Caco-2 (cell line): ENCODE data around the gene ZEB2. TPM values are rescaled to one million over a fixed set of nuclear protein-coding genes. Genes with fewer than 3 reads are reported as not detected.

ENCODE experiments used
- BruUV-seq: library from RNA; stranded (reverse); fragments of 400-500 nt; replicated peaks from 2 replicates; lab custom pipeline; 2021; lab: Mats Ljungman, UMichigan
- CTCF ChIA-PET: fragments of 300-600 bp; sonication (Branson Sonifier 250); formaldehyde crosslinking; loops from one replicate; lab custom pipeline; 2022; ENCODE audit warnings: antibody characterized with exemption; lab: Charles Lee
- POLR2A ChIA-PET: fragments of 300-600 bp; sonication (Branson Sonifier 250); formaldehyde crosslinking; loops from one replicate; lab custom pipeline; 2022; ENCODE audit warnings: antibody characterized with exemption; lab: Charles Lee
- DNase-seq, 2 experiments: peaks; one replicate each; pipeline versions ENCODE4 v3.0.0 to v3.0.0-alpha.2; 2020 to 2022
- H3K27me3 ChIP-seq: replicated peaks from 2 replicates; pipeline ENCODE4 v1.6.0; 2011; ENCODE audit warnings: low read length; ENCODE audit not compliant: control insufficient read depth, insufficient read depth
- H3K36me3 ChIP-seq: 2 replicates; pipeline ENCODE4 v1.5.1; 2011; ENCODE audit warnings: low read length; ENCODE audit not compliant: control insufficient read depth, insufficient read depth
- H3K4me1 ChIP-seq: fragments of 250-450 bp; sonication (Bioruptor Pico); 2 replicates; pipeline ENCODE4 v1.5.1; 2020; ENCODE audit warnings: mild to moderate bottlenecking
- H3K4me3 ChIP-seq: 2 replicates; pipeline ENCODE4 v1.5.1; 2011; ENCODE audit warnings: low read depth, mild to moderate bottlenecking, control low read depth, low read length
- H3K9me3 ChIP-seq: fragments of 250-450 bp; sonication (Bioruptor Pico); 2 replicates; pipeline ENCODE4 v1.5.1; 2020; ENCODE audit warnings: mild to moderate bottlenecking, moderate library complexity
- H3K27ac Mint-ChIP-seq: one replicate; pipeline ENCODE4 v1.8.0; 2022; ENCODE audit warnings: mixed read lengths; ENCODE audit not compliant: unreplicated experiment
- H3K27me3 Mint-ChIP-seq: one replicate; pipeline ENCODE4 v1.8.0; 2022; ENCODE audit warnings: mixed read lengths; ENCODE audit not compliant: insufficient read depth, unreplicated experiment
- H3K36me3 Mint-ChIP-seq: one replicate; pipeline ENCODE4 v1.8.0; 2022; ENCODE audit warnings: mild to moderate bottlenecking, mixed read lengths; ENCODE audit not compliant: insufficient read depth, unreplicated experiment
- H3K4me1 Mint-ChIP-seq: one replicate; pipeline ENCODE4 v1.8.0; 2022; ENCODE audit warnings: low read depth, mixed read lengths; ENCODE audit not compliant: unreplicated experiment
- H3K4me3 Mint-ChIP-seq: one replicate; pipeline ENCODE4 v1.8.0; 2022; ENCODE audit warnings: mild to moderate bottlenecking, moderate library complexity, mixed read lengths; ENCODE audit not compliant: unreplicated experiment
- H3K9me3 Mint-ChIP-seq: one replicate; pipeline ENCODE4 v1.8.0; 2022; ENCODE audit warnings: mixed read lengths; ENCODE audit not compliant: unreplicated experiment
- intact Hi-C: fragments of 100-400 bp; cut with micrococcal nuclease; formaldehyde crosslinking; loops from one replicate; pipeline ENCODE4 v1.10.0; 2022; ENCODE audit not compliant: unreplicated experiment
- total RNA-seq: library from RNA; stranded (reverse); gene quantifications from 2 replicates; pipeline ENCODE4 v1.2.3, GENCODE V29; 2022
- TF ChIP-seq, protein P1 (sequence below), 2 experiments: fragments of 200-600 bp in 1 of 2; IDR thresholded peaks; 1 replicate in 1 of 2; 2 replicates in 1 of 2; pipeline versions ENCODE4 v1.5.1 to v1.8.0; 2011 to 2022; ENCODE audit warnings: antibody characterized with exemption in 1 of 2, control low read depth in 1 of 2, inconsistent platforms in 1 of 2, low read depth in 1 of 2, low read length in 1 of 2, mild to moderate bottlenecking in 1 of 2, moderate library complexity in 1 of 2; ENCODE audit not compliant: insufficient read depth in 1 of 2, severe bottlenecking in 1 of 2, unreplicated experiment in 1 of 2

The ZEB2 gene
- total RNA-seq, 1 experiment from 2014 or later = not detected

DNA sequence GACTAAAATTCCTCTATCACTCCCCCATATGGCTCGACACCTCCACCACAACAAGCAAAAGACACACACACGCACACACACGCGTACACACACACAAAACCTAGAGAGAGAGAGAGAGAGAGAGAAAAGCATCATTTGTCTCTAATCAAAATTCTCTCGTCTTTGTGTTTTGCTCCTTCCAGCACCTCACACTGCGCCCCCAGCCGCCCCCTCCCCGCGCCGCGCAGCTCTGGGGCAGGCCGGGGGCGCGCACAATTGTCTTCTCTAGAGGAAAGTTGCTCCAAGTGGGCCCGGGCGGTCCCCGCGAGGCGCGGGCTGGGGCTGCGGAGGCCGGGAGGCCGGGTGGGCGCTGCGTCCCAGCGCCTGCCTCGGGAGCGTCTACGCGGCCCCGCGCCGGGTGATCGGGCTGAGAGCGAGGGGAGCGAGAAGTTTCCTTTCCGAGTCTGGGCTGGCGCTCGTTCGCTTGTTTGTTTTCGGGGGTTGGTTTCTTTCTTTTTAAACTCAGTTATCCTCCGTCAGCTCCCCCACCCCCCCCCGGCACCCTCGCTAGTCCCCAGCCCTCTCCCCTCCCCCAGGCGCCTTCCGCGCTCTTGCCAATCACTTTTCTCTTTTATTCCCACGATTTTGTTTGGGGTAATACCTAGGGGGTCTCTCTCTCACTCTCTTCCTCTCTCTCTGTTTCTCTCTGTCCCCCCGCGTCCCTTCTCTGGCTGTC, 4.1 kb downstream of the ZEB2 start:
- BruUV-seq = no TSS peak
- DNase-seq = no peak
- Mint-ChIP-seq H3K4me1 (peaks cover under 1% of the 10 kb centered on the region), H3K27ac (no peak overlapping the region), H3K27me3 (peaks cover 25% of the 10 kb centered on the region), H3K9me3 (no peaks in the 10 kb centered on the region), H3K36me3 (no peaks in the 10 kb centered on the region), H3K4me3 (no peak overlapping the region)
- POLR2A ChIA-PET = no interaction called here
- intact Hi-C loops = no loop called here
- Histone ChIP-seq H3K4me3 (no peak overlapping the region), H3K36me3 (no peaks in the 10 kb centered on the region), H3K27me3 (peaks cover 3% of the 10 kb centered on the region; the same call in 1 of the 2 replicates), H3K4me1 (no peaks in the 10 kb centered on the region), H3K9me3 (no peaks in the 10 kb centered on the region)
- TF ChIP-seq, protein P1, sequence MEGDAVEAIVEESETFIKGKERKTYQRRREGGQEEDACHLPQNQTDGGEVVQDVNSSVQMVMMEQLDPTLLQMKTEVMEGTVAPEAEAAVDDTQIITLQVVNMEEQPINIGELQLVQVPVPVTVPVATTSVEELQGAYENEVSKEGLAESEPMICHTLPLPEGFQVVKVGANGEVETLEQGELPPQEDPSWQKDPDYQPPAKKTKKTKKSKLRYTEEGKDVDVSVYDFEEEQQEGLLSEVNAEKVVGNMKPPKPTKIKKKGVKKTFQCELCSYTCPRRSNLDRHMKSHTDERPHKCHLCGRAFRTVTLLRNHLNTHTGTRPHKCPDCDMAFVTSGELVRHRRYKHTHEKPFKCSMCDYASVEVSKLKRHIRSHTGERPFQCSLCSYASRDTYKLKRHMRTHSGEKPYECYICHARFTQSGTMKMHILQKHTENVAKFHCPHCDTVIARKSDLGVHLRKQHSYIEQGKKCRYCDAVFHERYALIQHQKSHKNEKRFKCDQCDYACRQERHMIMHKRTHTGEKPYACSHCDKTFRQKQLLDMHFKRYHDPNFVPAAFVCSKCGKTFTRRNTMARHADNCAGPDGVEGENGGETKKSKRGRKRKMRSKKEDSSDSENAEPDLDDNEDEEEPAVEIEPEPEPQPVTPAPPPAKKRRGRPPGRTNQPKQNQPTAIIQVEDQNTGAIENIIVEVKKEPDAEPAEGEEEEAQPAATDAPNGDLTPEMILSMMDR (IDR thresholded peaks at IDR 0.05; ENCODE audit: insufficient read depth in 1 of 2, low read depth in 1 of 2, low read length in 1 of 2, severe bottlenecking in 1 of 2, unreplicated experiment in 1 of 2) = no peak
- CTCF ChIA-PET = no interaction called here

DNA sequence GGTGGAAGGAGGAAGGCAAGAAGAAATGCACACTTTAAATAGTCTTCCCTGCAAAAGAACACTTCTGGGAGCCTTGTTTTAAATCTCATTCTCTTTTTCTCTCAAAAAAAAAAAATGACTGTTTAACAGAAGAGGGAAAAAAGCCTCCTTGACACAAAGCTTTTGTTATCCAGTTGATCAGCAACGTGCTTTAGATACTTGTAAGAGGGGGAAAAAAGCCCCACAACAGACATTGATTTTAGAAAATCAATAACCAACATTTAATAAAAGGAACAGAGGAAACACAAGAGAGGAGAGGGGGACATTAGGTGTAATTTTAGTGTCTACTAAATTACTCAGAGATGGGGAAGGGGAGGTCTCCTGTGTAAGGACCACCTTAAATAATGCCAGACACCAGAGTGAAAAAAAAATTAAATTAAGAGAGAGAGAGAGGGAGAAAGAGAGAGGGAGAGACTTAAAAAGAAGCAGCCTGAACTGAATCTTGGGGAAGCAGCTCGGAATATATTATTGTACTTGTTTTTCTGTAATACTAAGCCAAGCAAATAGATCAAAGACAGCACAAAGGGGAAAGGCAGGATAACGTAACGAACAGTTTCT, 4.7 kb downstream of the ZEB2 start:
- Histone ChIP-seq H3K36me3 (no peaks in the 10 kb centered on the region), H3K4me1 (no peaks in the 10 kb centered on the region), H3K27me3 (peaks cover 3% of the 10 kb centered on the region; the same call in 1 of the 2 replicates), H3K4me3 (no peak overlapping the region), H3K9me3 (no peaks in the 10 kb centered on the region)
- Mint-ChIP-seq H3K27ac (no peak overlapping the region), H3K4me3 (no peak overlapping the region), H3K36me3 (no peaks in the 10 kb centered on the region), H3K27me3 (peaks cover 26% of the 10 kb centered on the region), H3K4me1 (peaks cover 6% of the 10 kb centered on the region), H3K9me3 (no peaks in the 10 kb centered on the region)
- ChIA-PET CTCF (no interaction called here), POLR2A (no interaction called here)
- BruUV-seq = no TSS peak
- TF ChIP-seq, protein P1 (IDR thresholded peaks at IDR 0.05; ENCODE audit: insufficient read depth in 1 of 2, low read depth in 1 of 2, low read length in 1 of 2, severe bottlenecking in 1 of 2, unreplicated experiment in 1 of 2) = no peak
- intact Hi-C loops = no loop called here
- DNase-seq = no peak

DNA sequence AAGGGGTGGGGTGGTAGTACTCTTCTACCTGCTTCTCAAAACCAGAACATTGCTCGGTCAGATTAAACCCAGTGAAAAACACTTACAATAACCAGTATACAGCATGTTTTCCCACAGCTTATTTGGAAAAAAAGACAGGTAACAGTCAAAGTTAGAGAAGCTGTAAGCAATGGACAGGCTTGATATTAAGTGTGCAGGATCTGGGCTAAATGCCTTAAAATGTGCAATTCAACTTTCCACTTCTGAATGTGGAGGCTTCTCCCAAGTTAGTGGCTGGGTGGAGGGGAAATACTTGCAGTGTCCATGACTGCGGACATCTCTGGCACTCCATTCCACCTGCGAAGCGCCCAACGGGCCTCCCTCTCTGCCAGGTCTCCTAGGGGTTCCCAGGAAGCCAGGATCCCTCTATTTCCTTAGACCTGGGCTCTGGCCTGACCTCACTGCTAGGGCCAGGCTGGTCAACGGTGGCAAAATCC, 5.3 kb downstream of the ZEB2 start:
- Histone ChIP-seq H3K27me3 (peaks cover 3% of the 10 kb centered on the region; the same call in 1 of the 2 replicates), H3K9me3 (no peaks in the 10 kb centered on the region), H3K4me1 (no peaks in the 10 kb centered on the region), H3K4me3 (no peak overlapping the region), H3K36me3 (no peaks in the 10 kb centered on the region)
- no peak for DNase-seq
- TF ChIP-seq, protein P1 (IDR thresholded peaks at IDR 0.05; ENCODE audit: insufficient read depth in 1 of 2, low read depth in 1 of 2, low read length in 1 of 2, severe bottlenecking in 1 of 2, unreplicated experiment in 1 of 2) = no peak
- intact Hi-C loops = no loop called here
- ChIA-PET CTCF (no interaction called here), POLR2A (no interaction called here)
- Mint-ChIP-seq H3K9me3 (no peaks in the 10 kb centered on the region), H3K36me3 (no peaks in the 10 kb centered on the region), H3K27ac (no peak overlapping the region), H3K4me1 (peaks cover 6% of the 10 kb centered on the region), H3K27me3 (peaks cover 26% of the 10 kb centered on the region), H3K4me3 (no peak overlapping the region)
- BruUV-seq = no TSS peak
